HG03108 (cell line): ENCODE measurements around the gene DNAJC30.
"Not testable (repeated sequence)": the region's sequence is repeated elsewhere in the genome, so short reads cannot be mapped to it uniquely, and the experiment has no call there.

Experiments used
- ATAC-seq: cut with Tn5 transposase; IDR thresholded peaks from one replicate; pipeline ENCODE4 v1.9.1; 2021; ENCODE audit warnings: moderate library complexity; ENCODE audit not compliant: unreplicated experiment

The DNAJC30 gene

GRCh38 chr7:73683788-73684693, 788 bp upstream of the DNAJC30 start:
- ATAC-seq = no peak

GRCh38 chr7:73682745-73683055, 553 bp downstream of the DNAJC30 start:
- ATAC-seq = no peak

- ATAC-seq = no peak
Measured at GRCh38 chr7:73681031-73681430, 2.2 kb downstream of the DNAJC30 start.

- no peak for ATAC-seq
Measured at GRCh38 chr7:73680501-73680900, 2.8 kb downstream of the DNAJC30 start.

- no peak for ATAC-seq
Measured at GRCh38 chr7:73679709-73680108, 3.5 kb downstream of the DNAJC30 start.

GRCh38 chr7:73678862-73679261, 4.4 kb downstream of the DNAJC30 start:
- no peak for ATAC-seq

- not testable (repeated sequence) for ATAC-seq
Measured at GRCh38 chr7:73676062-73676461, 7.2 kb downstream of the DNAJC30 start.

GRCh38 chr7:73674468-73675124, 8.7 kb downstream of the DNAJC30 start:
- no peak for ATAC-seq

- no peak for ATAC-seq
Measured at GRCh38 chr7:73671857-73672445, 11.3 kb downstream of the DNAJC30 start.

- no peak for ATAC-seq
Measured at GRCh38 chr7:73671322-73671661, 12.0 kb downstream of the DNAJC30 start.

GRCh38 chr7:73669858-73670385, 13.3 kb downstream of the DNAJC30 start:
- ATAC-seq = no peak

GRCh38 chr7:73669288-73669701, 14.0 kb downstream of the DNAJC30 start:
- ATAC-seq = no peak

GRCh38 chr7:73668886-73669230, 14.4 kb downstream of the DNAJC30 start:
- ATAC-seq = no peak

- ATAC-seq = no peak
Measured at GRCh38 chr7:73668103-73668885, 15.0 kb downstream of the DNAJC30 start.

GRCh38 chr7:73667344-73668102, 15.7 kb downstream of the DNAJC30 start, which contains the start of gene VPS37D:
Gene VPS37D, plus strand, starts transcription at chr7:73667831. Its CDS starts 128 bp downstream, at chr7:73667959.
- ATAC-seq = peak; percentile 88

GRCh38 chr7:73663033-73663432, 20.2 kb downstream of the DNAJC30 start:
- ATAC-seq = no peak

GRCh38 chr7:73660594-73660993, 22.7 kb downstream of the DNAJC30 start:
- not testable (repeated sequence) for ATAC-seq

- no peak for ATAC-seq
Measured at GRCh38 chr7:73659983-73660382, 23.3 kb downstream of the DNAJC30 start.

GRCh38 chr7:73655309-73655708, 27.9 kb downstream of the DNAJC30 start:
- ATAC-seq = not testable (repeated sequence)

- no peak for ATAC-seq
Measured at GRCh38 chr7:73652541-73652949, 30.7 kb downstream of the DNAJC30 start.
